GM19193 (cell line): ENCODE measurements around the gene COMP.

ENCODE experiments used
- POLR2A ChIP-seq: IDR thresholded peaks from 4 replicates; pipeline ENCODE4 v1.6.1; 2011; ENCODE audit not compliant: insufficient read depth, insufficient read length; ENCODE audit errors: extremely low read depth

COMP gene

DNA sequence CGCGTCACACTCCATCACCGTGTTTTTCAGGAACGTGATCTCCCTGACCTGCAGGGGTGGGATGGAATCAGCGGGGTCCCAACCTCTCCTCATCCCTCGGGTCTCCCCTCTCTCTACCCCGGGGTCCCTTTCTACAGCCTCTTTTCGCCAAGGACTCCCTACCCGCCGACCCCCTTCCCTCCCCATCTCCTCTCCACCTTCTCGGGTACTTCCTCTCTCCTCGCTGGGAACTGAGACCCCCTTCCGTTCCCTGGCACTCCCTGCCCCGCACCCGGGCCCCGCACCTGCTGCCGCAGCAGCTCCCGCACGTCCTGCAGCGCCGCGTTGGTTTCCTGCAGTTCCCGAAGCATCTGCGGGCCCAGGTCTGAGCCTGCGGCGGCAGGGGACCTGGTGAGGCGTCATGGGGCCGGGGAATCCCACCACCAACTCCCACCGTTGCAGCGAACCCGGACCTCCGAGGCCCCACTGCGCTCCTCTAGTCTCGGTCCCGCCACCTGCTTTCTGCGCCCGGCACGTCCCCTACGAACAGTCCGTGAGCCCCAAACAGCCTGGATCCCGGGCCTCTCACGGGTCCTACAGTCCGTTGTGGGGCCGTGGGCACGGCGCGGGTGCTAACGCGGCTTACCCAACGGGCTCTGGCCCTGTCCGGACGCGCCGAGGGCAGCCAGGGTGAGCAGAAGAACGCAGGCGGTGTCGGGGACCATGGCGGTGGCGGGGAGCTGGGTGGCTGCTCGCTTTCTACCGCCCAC lies at the start of gene COMP:
Gene COMP, minus strand, starts transcription at position 740 of the 749 bp plus-strand sequence. Its CDS starts 36 bp downstream, at position 704.
- TF ChIP-seq POLR2A, result no peak

DNA sequence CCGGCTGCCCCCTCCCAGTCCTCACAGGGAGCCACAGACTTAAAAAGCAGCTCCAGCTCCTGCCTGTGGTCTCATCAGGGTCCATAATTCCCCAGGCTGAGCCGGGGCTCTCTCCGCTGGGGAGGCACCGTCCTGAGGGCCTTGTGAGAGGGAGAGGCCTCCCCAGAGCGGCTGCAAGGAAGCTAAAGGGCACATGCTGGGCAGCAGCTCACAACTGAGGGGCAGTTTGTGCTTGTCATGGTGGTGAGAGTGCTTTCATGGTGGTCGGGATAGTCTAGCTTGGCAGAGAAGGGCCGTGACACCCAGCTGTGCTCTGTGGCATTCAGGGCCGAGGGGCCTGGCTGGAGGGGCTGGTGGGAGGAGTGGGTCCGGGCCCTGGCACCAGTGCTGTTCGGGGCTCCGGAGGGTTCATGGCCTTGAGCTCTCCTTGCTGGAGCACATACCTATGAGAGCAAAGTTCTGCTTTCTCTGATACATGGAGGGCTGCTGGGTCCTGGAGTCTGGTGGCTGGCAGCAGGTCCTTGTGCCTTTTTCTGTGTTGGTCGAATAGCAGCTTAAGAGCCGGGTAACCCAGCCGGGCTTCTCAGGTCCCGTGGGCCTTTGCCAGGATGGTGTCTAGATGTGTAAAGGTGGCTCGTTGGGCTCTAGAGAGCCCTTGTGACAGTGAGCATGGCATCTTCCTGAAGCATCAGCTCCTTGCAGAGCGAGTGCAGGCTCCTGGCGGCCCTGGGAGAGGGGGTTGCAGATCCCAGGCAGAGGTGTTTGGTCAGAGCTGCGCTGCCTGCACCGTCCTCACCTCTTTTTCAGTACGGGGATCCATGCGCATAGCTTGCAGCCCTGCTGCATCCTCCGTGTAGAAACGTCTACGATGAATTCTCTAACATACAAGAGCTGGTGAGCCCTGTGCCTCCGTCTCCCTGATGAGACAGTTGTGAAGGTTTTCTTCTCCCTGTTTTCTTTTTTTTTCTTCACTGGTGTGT lies 49.5 kb upstream of the COMP start:
- no peak for TF ChIP-seq POLR2A

DNA sequence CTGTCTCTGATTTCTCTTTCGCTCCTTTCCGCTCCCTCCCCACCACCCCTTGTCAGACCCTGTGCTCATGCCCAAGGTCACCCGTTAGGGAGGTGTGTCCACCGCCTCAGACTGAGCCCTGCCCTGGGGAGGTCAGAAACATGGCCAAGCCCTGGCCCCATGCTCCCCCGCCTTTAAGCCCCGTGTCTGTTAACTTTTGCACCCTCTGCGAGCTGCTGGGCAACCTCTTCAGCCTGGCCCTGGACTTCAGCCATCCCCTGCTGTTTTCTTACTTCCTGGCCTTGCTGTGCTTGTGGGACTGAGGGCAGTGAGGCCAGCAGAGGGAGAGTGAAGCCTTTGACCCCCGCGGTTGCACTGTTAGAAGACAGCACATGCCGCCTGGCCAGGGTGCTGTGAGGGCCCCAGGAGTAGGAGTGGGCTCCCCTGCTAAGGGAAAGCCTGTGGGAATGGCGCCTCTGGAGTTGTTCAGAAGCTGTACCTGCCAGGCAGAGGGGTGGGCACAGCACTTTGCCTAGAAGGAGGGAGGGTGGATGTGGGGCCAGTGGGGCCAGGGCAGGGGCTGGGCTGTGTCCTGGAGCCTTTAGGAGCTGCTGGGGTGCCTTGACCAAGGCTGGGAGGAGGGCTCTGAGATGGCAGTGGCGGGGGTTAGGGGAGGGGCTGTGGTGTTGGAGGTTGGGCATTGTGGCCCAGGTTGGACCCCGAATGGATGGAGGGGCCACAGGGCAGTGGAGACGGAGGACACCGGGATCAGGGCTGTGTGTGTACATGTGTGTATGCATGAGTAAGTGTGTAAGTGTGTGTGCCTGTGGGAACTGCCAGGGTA lies 48.6 kb upstream of the COMP start:
- TF ChIP-seq POLR2A, result no peak

DNA sequence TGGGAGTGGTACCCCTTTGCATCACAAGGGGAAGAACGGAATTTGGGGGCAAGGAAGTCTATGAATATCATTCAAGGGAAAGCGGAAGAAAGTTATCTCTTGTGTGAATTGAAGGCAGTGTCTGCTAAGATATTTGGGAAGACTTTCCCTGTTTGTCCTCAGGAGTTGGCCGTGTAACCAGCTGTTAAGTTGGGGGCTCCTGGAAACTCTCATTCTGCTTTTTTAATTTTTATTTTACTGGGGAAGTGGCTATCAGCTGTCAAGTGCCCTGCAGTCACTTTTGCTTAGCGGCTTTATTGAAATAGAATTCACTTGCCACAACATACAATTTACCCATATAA lies 43.5 kb upstream of the COMP start:
- no peak for TF ChIP-seq POLR2A

DNA sequence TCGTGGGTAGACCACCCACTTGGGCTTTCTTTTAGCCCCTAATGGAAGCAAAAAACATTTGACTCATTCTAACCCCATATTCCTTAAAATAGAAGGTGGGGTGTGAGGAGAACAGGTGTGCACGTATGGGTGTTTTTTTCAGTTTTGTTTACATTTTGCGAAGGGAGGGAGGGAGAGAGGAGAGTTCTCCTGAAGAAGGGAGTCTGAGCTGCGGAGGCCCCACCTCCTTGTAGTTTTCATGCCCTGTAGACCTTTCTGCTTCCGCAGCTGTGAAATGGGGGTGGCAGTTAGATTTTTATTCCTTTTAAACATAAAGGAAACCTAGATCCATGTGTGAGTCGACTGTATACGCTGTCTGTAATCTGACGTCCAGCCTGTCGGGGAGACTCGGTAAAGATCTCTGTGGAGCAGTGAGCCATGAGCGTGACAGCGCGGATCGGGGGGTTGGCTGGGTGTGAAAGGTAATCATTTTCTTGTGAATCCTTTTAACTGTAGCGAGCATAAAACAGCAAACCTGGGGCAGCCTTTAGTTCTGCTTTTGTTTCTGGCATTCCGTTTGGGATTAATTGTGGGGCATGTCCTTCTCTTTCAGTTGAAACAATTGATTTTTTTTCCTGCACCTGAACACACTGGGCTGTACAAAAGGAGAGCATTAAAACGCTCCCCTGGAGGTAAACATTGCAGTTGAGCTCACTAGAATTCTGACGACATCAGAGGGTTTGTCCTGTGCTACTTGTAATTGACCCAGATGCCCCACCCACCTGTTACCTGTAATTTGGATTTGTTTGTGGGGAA lies 42.9 kb upstream of the COMP start:
- no peak for TF ChIP-seq POLR2A

DNA sequence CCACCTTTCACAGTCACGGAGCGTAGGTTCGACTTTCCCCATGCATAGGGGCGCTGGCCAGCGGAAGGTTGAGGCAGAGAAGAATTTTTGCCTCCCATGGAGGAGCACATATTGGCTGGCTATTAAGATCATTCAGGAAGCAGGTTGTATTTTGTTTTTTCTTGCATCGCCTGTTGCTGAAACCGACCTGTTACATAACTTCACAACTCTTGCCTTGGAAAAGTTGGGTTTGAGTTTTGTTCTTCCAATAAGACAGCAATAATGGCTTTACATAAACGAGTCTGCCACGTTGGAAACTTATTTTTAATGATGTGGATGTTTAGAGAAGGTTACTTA lies 42.0 kb upstream of the COMP start:
- TF ChIP-seq POLR2A, result no peak

DNA sequence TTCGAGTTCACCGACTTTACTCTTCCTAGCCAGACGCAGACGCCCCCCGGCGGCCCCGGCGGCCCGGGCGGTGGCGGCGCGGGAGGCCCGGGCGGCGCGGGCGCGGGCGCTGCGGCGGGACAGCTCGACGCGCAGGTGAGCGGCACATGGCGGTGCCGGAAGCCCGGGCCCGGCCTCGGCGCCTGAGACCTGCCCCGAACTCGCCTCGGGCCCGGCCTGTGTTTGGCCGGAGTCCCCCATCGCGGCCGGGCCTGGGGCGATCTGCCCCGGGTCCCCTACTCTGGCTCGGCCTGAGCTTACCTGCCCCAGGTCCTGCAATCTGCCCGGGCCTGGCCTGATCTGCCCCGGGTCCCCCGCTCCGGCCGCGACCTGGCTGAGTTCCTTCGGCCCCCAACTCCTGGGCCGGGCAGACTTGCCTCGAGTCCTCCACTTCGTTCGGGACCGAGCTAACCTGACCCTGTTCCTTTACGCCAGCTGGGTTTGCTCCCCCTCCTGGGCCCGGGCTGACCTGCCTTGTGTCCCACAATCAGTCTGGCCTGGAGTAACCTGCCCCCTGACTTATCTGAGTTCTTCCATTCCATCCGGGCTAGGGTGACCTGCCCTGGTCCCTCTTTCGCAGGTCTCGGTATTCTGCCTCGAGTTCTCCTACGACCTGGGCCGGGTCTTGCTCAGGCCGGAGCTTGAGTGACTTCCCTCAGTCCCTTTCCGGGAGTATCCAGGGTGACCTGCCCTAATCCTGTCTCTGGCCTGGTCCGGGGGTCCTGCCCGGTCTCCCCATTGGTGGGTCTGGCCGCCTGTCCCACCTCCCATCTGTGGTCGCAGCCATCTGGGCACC lies 41.4 kb upstream of the COMP start:
- no peak for TF ChIP-seq POLR2A

DNA sequence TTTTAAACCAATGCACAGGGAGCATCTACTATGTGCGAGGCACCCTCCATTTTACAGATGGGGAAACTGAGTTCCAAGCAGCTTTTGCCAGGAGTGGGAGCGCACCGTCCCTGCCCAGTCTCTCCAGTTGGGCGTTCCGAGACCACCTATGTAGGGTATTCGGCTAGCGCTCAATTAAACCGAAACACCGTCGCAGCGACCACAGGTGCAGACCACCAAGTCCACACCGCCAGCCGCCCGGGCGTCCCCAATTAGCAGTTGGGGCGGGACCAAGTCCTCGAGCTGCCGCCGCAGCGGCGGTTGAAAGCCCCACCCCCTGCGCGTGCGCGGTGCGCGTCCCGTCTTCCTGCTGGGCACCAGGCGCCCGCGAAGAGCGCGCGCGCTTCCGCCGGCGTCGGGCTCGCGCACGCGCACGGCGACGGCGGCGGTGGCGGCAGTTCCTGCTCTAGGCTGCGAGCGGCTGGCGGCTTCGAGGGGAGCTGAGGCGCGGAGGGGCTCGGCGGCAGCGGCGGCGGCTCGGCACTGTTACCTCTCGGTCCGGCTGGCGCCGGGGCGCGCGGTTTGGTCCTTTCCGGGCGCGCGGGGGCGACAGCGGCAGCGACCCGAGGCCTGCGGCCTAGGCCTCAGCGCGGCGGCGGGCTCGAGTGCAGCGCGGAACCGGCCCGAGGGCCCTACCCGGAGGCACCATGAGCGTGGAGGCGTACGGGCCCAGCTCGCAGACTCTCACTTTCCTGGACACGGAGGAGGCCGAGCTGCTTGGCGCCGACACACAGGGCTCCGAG lies 40.6 kb upstream of the COMP start, which contains the start of gene UPF1:
Gene UPF1, plus strand, starts transcription at position 436 of the 782 bp plus-strand sequence. Its CDS starts 251 bp downstream, at position 687.
- peak; percentile 94 for TF ChIP-seq POLR2A

DNA sequence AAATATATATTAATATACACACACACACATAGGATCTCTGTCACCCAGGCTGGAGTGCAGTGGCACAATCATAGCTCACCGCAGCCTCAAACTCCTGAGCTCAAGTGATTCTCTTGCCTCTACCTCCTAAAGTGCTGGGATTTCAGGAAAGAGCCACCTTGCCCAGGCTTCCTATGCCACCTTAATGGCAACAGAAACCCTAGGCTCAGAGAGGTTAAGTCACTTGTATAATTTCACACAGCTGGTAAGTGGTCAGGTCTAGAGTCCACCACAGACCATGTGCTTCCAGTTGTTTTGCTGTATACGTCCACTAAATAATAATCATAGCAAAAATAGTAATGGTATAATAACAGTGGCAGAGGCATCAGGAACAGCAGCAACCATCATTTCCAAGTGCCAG lies 39.4 kb upstream of the COMP start:
- no peak for TF ChIP-seq POLR2A

DNA sequence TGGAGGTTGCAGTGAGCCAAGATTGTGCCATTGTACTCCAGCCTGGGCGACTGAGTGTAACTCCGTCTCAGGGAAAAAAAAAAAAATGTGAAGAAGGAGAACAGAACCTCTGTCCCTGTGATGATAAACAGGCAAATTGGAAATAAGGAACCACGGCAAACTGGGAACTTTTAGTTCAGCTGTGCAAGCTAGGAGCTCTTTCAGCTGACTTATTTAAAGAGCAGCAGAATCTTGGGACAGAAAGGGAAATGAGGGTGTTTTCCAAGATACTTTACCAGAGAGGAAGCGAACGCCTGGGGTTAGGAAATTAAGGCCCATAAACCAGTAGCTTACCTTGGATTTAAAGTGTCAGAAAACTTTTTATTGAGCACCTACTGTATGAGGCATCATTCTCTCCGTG lies 37.7 kb upstream of the COMP start:
- TF ChIP-seq POLR2A, result no peak

DNA sequence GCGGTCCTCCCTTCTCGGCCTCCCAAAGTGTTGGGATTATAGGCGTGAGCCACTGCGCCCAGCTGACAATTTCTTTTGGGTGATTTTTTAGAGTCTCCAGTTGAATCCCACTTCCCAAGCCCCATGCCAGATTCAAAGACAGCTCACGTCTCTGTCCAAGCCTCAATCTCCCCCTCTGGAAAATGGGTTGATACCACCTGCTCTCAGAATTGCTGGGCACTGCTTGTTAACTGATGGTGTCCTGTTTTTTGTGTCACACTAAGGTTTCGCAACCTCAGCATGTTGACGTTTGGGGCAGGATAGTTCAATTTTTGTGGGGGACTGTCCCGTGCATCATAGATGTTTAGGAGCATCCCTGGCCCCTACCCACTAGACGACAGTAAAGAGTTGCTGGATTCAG lies 26.5 kb upstream of the COMP start:
- TF ChIP-seq POLR2A, result no peak

DNA sequence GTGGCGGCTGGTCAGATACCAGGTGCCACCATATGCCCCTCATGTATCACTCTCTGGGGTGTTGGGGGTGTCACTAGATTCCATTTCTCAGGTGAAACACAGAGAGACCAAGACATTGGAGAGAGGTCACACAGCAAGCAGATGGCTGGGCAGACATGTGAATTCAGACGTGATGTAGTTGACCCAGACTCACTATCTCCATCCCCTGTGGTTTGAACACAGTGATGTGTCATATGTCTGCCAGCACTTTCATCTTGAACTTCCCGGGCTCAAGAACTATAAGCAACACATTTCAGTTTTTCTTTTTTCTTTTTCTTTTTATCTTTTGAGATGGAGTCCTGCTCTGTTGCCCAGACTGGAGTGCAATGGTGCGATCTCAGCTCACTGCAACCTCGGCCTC lies 24.6 kb upstream of the COMP start:
- TF ChIP-seq POLR2A, result no peak

DNA sequence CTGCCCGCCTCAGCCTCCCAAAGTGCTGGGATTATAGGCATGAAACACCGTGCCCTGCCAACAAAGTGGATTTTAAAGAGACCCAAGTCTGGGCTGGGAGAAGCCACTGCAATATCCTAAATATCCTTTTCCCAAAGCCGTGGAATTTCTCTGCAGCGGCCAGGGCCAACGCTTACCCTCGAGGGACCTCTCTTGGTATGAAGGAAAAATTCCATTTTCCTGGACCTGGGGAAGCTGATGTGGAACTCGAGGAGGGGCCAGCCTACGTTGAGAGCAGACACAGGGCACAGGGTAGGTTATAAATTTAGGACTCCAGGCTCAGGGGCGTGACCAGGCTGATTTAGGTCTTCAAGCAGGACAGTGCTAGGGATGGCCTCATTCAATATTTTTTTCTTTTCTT lies 23.0 kb upstream of the COMP start:
- TF ChIP-seq POLR2A, result no peak

DNA sequence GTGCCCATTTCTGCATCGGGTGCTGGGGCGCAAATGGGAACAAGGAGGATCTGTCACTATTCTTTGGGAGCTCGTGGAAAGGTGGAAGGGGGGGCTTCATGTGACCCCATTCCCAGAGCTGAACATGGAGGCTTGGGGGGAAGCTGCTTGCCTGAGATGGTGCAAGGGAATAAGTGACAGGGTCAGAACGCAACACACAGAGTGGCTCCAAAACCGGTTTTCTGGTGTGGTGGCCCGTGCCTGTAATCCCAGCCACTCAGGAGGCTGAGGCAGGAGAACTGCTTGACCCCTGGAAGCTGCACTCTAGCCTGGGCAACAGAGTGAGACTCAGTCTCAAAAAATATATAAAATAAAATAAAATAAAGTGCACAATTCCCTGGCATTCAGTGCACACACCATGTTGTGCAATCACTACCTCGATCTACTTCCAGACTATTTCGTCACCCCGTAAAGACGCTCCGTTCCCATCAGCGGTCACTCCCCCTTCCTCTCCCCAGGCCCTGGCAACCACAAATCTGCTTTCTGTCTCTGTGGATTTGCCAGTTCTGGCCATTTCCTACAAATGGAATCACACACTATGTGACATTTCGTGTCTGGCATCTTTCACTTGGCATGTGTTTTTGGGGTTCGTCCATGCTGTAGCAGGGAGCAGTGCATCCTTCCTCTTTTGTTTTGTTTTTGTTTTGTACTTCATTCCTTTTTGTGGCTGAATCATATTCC lies 18.2 kb upstream of the COMP start:
- TF ChIP-seq POLR2A, result no peak
